Parathyroid adenoma (tissue), 2 donors: Measurements from ENCODE around the gene EPHA3.

Experiments used
- H2AFZ ChIP-seq: fragments of 300-600 bp; sonication (generic); one replicate; pipeline ENCODE4 v1.7.0; 2017; ENCODE audit warnings: antibody characterized with exemption, mild to moderate bottlenecking
- H3K27ac ChIP-seq: fragments of 300-600 bp; sonication (generic); one replicate; pipeline ENCODE4 v1.7.0; 2017
- H3K27me3 ChIP-seq: fragments of 300-600 bp; sonication (generic); one replicate; pipeline ENCODE4 v1.7.0; 2017; ENCODE audit warnings: low read length; ENCODE audit not compliant: control insufficient read depth, insufficient read depth
- H3K36me3 ChIP-seq: fragments of 300-600 bp; sonication (generic); one replicate; pipeline ENCODE4 v1.7.0; 2017; ENCODE audit warnings: low read length; ENCODE audit not compliant: control insufficient read depth, insufficient read depth
- H3K4me1 ChIP-seq: fragments of 300-600 bp; sonication (generic); one replicate; pipeline ENCODE4 v1.7.0; 2017; ENCODE audit warnings: control low read depth
- H3K4me2 ChIP-seq: fragments of 300-600 bp; sonication (generic); one replicate; pipeline ENCODE4 v1.7.0; 2017; ENCODE audit warnings: low read length
- H3K4me3 ChIP-seq: fragments of 300-600 bp; sonication (generic); one replicate; pipeline ENCODE4 v1.7.0; 2017; ENCODE audit warnings: low read depth, low read length
- H3K79me2 ChIP-seq: fragments of 300-600 bp; sonication (generic); one replicate; pipeline ENCODE4 v1.7.0; 2017; ENCODE audit warnings: control low read depth
- H3K9ac ChIP-seq: fragments of 300-600 bp; sonication (generic); one replicate; pipeline ENCODE4 v1.7.0; 2017; ENCODE audit warnings: mild to moderate bottlenecking
- H3K9me3 ChIP-seq: fragments of 300-600 bp; sonication (generic); one replicate; pipeline ENCODE4 v1.7.0; 2017; ENCODE audit warnings: low read length; ENCODE audit not compliant: control insufficient read depth
- TF ChIP-seq, protein P1 (sequence below): fragments of 300-600 bp; sonication (generic); IDR thresholded peaks from one replicate; pipeline ENCODE4 v1.7.0; 2017; ENCODE audit warnings: antibody characterized with exemption, mild to moderate bottlenecking
- donor health status: primary hyperparathyroidism.

The EPHA3 gene

DNA sequence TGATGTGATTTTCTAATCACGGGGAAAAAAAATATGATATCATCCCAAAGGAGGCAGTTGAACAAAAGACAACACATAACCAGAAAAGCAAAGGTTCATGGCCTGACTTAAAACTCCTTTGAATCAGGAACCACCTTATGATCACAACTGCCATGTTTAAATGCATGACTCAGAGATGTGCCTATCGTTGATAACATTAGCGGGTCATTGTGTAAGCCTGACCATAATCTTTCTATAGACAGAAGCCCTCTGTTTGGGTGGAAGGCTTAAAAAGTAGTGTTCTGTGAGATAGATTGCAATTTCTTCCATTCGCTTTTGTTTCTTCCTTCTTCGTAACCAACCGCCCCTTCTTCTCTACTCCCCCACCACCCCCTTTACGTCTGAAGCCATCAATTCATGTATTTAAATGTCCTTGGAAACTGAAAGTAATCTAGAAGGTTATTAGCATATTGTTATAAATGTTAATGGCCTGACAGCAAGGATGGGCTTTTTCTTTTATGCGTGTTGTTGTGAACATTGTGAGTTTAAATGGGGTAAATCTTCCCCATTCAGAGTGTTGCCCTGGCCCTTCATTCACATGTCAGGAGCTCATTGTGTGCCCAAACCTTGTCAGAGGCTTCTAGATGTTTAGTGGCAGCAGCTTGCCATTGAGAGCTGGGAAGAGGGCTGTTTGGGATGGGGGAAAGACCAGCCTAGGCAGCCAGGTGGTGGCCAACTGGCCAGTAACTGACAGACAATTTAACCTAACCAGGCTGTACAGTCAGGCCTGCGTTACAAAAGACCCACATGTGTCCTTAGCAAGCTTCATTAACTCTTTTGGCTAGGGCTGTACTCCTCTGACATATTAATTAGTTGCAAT, 64.5 kb downstream of the EPHA3 start:
- H3K4me3 ChIP-seq, result no peak overlapping the region
- TF ChIP-seq, protein P1, sequence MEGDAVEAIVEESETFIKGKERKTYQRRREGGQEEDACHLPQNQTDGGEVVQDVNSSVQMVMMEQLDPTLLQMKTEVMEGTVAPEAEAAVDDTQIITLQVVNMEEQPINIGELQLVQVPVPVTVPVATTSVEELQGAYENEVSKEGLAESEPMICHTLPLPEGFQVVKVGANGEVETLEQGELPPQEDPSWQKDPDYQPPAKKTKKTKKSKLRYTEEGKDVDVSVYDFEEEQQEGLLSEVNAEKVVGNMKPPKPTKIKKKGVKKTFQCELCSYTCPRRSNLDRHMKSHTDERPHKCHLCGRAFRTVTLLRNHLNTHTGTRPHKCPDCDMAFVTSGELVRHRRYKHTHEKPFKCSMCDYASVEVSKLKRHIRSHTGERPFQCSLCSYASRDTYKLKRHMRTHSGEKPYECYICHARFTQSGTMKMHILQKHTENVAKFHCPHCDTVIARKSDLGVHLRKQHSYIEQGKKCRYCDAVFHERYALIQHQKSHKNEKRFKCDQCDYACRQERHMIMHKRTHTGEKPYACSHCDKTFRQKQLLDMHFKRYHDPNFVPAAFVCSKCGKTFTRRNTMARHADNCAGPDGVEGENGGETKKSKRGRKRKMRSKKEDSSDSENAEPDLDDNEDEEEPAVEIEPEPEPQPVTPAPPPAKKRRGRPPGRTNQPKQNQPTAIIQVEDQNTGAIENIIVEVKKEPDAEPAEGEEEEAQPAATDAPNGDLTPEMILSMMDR, result no peak
- H3K9ac ChIP-seq, result no peak overlapping the region

DNA sequence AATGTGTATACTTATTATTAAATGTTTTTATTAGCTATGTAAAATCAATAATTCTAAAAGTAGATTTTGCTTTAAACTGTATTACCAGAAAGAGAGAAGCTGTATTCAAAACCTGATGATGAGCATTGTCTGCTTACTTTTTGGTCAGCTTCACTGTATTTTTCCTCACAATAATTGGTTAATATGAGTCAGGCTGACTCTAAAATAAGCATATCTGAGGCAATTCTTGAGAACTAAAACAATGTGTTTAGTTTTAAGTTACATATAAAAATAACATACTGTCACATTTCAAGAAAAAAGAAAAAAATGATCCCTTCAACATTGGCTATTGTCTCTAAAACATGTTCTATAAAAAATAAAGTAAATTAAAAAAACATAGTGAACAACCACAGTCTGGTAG, 66.1 kb downstream of the EPHA3 start:
- H3K27me3 ChIP-seq, result no peaks in the 10 kb centered on the region
- no peak overlapping the region for H2AFZ ChIP-seq
- TF ChIP-seq, protein P1, result no peak
- no peak overlapping the region for H3K4me2 ChIP-seq
- H3K27ac ChIP-seq, result no peak overlapping the region
- no peaks in the 10 kb centered on the region for H3K36me3 ChIP-seq
- no peaks in the 10 kb centered on the region for H3K9me3 ChIP-seq
- no peaks in the 10 kb centered on the region for H3K79me2 ChIP-seq
- no peak overlapping the region for H3K9ac ChIP-seq
- no peak overlapping the region for H3K4me3 ChIP-seq
- H3K4me1 ChIP-seq, result no peaks in the 10 kb centered on the region

More for the DNA sequence above, 64.5 kb downstream of the EPHA3 start:
- Histone ChIP-seq H3K27ac (no peak overlapping the region), H3K79me2 (no peaks in the 10 kb centered on the region), H3K4me1 (no peaks in the 10 kb centered on the region), H3K9me3 (no peaks in the 10 kb centered on the region), H3K27me3 (no peaks in the 10 kb centered on the region), H3K36me3 (no peaks in the 10 kb centered on the region), H3K4me2 (no peak overlapping the region), H2AFZ (no peak overlapping the region)

DNA sequence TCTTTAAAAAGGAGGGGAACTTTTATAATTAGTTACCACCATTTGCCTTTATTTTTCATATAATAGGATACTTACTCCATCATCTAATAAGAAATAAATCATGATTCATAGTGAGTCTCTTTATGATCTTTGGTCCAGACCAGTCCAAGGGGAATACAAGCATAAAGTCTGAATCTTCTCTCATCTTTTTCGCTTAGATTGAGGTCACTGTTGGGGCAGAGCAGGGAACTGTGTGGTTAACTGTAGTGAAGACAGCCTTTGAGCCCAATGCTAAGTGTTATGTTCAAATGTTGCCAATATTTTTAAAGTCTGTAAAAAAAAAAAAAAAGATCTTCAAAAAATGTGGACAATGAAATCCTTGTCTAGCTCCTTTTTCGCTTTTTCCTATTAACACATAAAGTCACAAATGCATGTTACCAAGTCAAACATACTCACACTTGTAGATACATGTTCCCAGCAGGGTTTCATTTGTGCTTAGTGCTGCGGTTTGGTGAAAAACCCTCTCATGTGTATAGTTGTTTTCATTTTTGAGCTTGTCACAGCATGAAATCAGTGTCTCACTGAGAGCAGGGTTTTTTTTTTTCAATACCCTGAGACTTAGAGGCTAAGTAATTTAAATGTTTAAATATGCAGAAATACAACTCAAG, 72.1 kb downstream of the EPHA3 start:
- H3K36me3 ChIP-seq, result no peaks in the 10 kb centered on the region
- no peaks in the 10 kb centered on the region for H3K27me3 ChIP-seq
- no peak overlapping the region for H3K27ac ChIP-seq
- no peak overlapping the region for H3K4me2 ChIP-seq
- H2AFZ ChIP-seq, result no peak overlapping the region
- no peak overlapping the region for H3K9ac ChIP-seq
- no peaks in the 10 kb centered on the region for H3K9me3 ChIP-seq
- H3K4me1 ChIP-seq, result no peaks in the 10 kb centered on the region
- TF ChIP-seq, protein P1, result no peak
- no peak overlapping the region for H3K4me3 ChIP-seq
- H3K79me2 ChIP-seq, result no peaks in the 10 kb centered on the region

DNA sequence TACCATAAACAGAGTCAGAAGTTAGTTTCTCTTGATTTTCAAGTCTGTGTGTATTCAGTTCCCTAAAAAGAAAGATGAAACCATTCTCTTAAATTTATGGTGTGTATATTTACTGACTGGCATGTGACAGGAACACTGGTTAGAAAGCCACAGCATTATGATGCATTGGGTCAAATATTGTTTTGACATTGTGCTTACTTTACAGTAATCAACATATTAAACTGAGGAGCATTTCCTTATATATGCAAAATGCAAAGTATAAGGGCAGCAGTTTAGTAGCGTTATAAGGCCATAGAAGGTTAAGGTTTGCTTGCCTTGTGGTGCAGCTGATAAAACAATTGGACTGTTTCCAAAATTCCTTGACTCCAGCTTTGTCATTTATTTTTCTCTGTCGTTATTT, 72.9 kb downstream of the EPHA3 start:
- Histone ChIP-seq H3K9me3 (no peaks in the 10 kb centered on the region), H3K4me3 (no peak overlapping the region), H3K79me2 (no peaks in the 10 kb centered on the region), H3K4me1 (no peaks in the 10 kb centered on the region), H3K27me3 (no peaks in the 10 kb centered on the region), H2AFZ (no peak overlapping the region), H3K27ac (no peak overlapping the region), H3K9ac (no peak overlapping the region), H3K36me3 (no peaks in the 10 kb centered on the region), H3K4me2 (no peak overlapping the region)
- TF ChIP-seq, protein P1, result no peak
